ENCODE results near the gene WDR27. TPM values are rescaled to one million over a fixed set of nuclear protein-coding genes. Genes with fewer than 3 reads are reported as not detected.

Gene WDR27
- total and polyA plus RNA-seq, 12 donors, result 3.2 to 12.0 (median 6.6) TPM

DNA sequence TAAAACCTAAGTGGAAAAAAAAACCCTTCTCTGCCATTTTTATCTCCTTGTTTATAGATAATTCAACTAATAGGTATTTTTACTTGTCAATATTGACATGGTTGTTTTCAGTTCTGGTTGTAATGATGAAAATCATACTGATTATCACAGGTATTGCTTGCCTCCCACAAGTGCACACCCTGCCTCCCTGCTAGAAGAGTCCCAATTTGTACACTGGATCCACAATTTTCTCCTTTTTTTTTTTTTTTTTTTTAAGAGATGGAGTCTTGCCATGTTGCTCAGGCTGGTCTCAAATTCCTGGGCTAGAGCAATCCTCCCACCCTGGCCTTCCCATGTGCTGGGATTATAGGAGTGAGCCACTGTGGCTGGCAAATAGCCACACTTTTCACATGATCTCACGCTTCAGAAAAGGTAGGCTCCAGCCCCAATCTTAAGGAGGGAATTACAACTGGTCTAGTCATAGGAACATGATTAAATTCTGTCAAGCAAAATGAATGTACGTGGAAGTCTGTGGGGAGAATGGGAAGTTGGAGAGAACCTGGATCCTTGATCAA, 37.2 kb upstream of the WDR27 start:
- TF ChIP-seq, protein P1, sequence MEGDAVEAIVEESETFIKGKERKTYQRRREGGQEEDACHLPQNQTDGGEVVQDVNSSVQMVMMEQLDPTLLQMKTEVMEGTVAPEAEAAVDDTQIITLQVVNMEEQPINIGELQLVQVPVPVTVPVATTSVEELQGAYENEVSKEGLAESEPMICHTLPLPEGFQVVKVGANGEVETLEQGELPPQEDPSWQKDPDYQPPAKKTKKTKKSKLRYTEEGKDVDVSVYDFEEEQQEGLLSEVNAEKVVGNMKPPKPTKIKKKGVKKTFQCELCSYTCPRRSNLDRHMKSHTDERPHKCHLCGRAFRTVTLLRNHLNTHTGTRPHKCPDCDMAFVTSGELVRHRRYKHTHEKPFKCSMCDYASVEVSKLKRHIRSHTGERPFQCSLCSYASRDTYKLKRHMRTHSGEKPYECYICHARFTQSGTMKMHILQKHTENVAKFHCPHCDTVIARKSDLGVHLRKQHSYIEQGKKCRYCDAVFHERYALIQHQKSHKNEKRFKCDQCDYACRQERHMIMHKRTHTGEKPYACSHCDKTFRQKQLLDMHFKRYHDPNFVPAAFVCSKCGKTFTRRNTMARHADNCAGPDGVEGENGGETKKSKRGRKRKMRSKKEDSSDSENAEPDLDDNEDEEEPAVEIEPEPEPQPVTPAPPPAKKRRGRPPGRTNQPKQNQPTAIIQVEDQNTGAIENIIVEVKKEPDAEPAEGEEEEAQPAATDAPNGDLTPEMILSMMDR (IDR thresholded peaks at IDR 0.05), result no peak
- H3K9me3 ChIP-seq, result no peaks in the 10 kb centered on the region
- H3K27ac ChIP-seq, result no peak overlapping the region
- peaks cover 0 to 5% (median 0%) of the 10 kb centered on the region in 7 donors for H3K27me3 ChIP-seq
- peaks cover 0 to 7% (median 0%) of the 10 kb centered on the region in 9 donors for H3K4me1 ChIP-seq
- H3K36me3 ChIP-seq, result no peaks in the 10 kb centered on the region
- intact Hi-C loops (cut with DNase I), result no loop called here
- DNase-seq, result no peak
- no peak for ATAC-seq
- 83 to 85% methylated on average over 2 of the region's 2 CpGs for WGBS, 2 donors
- H3K4me3 ChIP-seq, result no peak overlapping the region

GRCh38 chr6:169738204-169738975, 36.6 kb upstream of the WDR27 start:
- DNase-seq (no peak), ATAC-seq (peak in 3 of 8 donors; percentile 37 to 77 (median 49))
- peak overlapping the region in 1 of 10 donors; percentile 13 for H3K27ac ChIP-seq
- peaks cover 0 to 5% (median 0%) of the 10 kb centered on the region in 7 donors for H3K27me3 ChIP-seq
- intact Hi-C loops (cut with DNase I), result no loop called here
- no peak overlapping the region for H3K4me3 ChIP-seq
- H3K9me3 ChIP-seq, result no peaks in the 10 kb centered on the region
- TF ChIP-seq, protein P1 (IDR thresholded peaks at IDR 0.05), result no peak
- no peaks in the 10 kb centered on the region for H3K36me3 ChIP-seq
- H3K4me1 ChIP-seq, result peaks cover 0 to 7% (median 0%) of the 10 kb centered on the region in 9 donors
- WGBS, 2 donors, result 59 to 62% methylated on average over 9 of the region's 9 CpGs

GRCh38 chr6:169729961-169730360, 28.1 kb upstream of the WDR27 start:
- H3K4me3 ChIP-seq, result no peak overlapping the region
- DNase-seq, result no peak
- TF ChIP-seq, protein P1 (IDR thresholded peaks at IDR 0.05), result no peak
- ATAC-seq, result no peak
- no peaks in the 10 kb centered on the region for H3K27me3 ChIP-seq
- H3K27ac ChIP-seq, result no peak overlapping the region
- intact Hi-C loops (cut with DNase I), result no loop called here
- H3K4me1 ChIP-seq, result peaks cover 0 to 8% (median 3%) of the 10 kb centered on the region in 9 donors
- H3K9me3 ChIP-seq, result no peaks in the 10 kb centered on the region
- no peaks in the 10 kb centered on the region for H3K36me3 ChIP-seq

- TF ChIP-seq, protein P1 (IDR thresholded peaks at IDR 0.05), result no peak
- no peak for ATAC-seq
- intact Hi-C loops (cut with DNase I), result no loop called here
These were observed 25.1 kb upstream of the WDR27 start for GRCh38 chr6:169726963-169727362.

More at GRCh38 chr6:169726963-169727362, 25.1 kb upstream of the WDR27 start:
- H3K9me3 ChIP-seq, result no peaks in the 10 kb centered on the region
- H3K27ac ChIP-seq, result no peak overlapping the region
- H3K36me3 ChIP-seq, result no peaks in the 10 kb centered on the region
- H3K27me3 ChIP-seq, result no peaks in the 10 kb centered on the region
- no peak overlapping the region for H3K4me3 ChIP-seq
- H3K4me1 ChIP-seq, result peaks cover 5 to 21% (median 17%) of the 10 kb centered on the region in 9 donors
- DNase-seq, result no peak

All from heart right ventricle (tissue), 16 donors.